HG02852 (cell line): Measurements from ENCODE around the gene SNCB.

Experiments
- ATAC-seq: cut with Tn5 transposase; IDR thresholded peaks from one replicate; pipeline ENCODE4 v1.9.1; 2021; ENCODE audit warnings: mild to moderate bottlenecking, moderate library complexity; ENCODE audit not compliant: unreplicated experiment

SNCB gene

DNA sequence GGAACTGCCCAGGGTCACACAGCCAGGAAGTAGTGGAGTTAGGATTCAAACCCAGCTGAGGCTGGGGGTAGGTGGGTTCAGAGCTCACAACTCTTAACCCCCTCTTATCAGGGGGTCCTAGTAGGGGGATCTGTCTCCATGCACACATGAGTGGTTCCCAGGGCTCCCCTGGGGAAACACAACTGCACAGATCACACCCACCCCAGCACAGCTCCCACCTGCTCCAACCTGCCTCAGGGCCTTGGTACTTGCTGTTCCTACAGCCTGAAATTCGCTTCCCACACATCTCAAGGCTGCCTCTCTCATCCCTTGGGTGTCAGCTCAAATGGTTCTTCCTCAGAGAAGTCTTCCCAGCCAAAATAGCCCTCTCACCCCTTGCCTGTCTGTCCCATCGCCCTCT, 4.8 kb downstream of the SNCB start:
- no peak for ATAC-seq

DNA sequence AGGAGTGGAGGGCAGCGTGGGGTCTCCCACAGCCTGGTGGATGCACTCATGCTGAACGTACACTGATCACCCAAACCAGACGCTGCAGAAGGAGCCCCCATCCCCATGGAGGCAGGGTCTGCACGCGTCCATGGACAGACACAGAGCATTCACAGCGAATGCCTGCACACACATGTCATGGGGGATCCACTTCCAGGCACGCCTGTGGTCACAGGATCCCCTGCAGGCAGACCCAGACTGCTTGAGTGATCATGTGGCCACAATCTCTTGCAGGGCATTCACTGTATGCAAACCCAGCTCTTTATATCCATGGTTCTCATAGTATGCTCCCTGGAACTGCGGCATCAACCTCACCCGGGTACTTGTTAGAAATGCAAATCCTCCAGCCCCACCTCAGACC, 5.4 kb downstream of the SNCB start:
- no peak for ATAC-seq

DNA sequence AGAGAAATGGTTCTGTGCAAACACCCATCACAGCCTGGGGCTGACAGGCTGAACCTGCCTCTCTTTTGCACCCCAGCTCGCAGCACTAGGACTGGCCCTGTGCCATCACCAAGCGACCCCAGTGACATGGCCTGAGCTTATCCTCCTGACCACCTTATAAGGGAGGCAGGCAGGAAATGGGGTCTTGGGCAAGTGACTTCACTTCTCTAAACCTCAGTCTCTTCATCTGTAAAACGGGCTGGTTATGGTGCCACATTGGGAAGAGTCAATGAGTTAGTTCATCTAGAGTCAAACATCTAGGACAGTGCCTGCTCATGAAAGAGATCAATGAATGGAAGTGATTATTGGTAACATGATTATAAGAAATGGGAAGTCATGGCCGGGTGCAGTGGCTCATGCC, 6.2 kb downstream of the SNCB start:
- no peak for ATAC-seq

DNA sequence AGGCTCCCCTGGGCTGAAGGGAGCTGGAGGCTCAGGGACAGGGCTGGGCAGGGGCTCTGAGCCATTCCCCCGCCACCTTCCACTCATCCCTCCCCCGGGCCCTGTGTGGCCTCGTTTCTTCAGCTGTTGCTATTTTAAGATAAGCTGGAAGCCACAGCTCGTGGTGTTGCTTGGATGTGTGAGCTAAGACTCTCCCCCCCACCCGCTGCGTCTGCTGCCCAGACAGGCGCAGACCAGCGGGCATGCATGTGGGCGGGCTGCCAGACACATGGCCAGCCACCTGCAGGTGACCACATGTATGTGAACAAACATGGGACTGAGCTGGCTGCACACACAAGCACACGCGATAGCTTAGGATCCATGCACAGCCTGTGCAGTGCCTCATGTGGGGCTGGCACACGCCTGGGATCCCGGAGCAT, 8.7 kb downstream of the SNCB start:
- no peak for ATAC-seq

DNA sequence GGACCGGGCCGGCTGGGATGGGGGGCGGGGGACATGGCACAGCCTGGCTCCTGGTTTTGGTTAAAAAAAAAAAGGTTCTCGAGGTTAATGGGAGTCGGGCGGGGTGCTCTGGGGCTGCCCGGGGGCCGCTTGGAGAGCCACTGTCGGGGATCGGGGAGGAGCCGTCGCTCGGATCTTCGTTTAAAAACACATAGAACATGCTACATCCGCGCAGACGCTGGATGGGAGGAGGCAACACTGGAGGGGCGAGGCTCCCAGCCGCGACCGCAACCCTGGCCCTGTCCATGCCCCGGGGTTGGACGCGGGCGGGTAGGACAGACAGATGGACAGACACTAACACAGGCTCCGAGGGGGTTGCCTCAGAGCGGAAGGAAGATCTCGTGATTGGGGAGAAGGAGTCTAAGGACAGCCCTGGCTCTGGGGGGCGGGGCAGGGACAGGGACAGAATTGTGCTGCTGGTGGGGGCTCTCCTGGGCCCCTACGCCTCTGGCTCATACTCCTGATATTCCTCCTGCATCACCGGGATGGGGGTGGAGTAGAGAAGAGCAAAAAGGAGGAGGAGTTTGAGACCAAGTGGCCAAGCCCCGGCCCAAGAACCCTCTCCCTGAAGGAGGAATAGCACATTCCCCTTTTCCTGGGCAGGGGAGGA, 9.9 kb downstream of the SNCB start:
- no peak for ATAC-seq

DNA sequence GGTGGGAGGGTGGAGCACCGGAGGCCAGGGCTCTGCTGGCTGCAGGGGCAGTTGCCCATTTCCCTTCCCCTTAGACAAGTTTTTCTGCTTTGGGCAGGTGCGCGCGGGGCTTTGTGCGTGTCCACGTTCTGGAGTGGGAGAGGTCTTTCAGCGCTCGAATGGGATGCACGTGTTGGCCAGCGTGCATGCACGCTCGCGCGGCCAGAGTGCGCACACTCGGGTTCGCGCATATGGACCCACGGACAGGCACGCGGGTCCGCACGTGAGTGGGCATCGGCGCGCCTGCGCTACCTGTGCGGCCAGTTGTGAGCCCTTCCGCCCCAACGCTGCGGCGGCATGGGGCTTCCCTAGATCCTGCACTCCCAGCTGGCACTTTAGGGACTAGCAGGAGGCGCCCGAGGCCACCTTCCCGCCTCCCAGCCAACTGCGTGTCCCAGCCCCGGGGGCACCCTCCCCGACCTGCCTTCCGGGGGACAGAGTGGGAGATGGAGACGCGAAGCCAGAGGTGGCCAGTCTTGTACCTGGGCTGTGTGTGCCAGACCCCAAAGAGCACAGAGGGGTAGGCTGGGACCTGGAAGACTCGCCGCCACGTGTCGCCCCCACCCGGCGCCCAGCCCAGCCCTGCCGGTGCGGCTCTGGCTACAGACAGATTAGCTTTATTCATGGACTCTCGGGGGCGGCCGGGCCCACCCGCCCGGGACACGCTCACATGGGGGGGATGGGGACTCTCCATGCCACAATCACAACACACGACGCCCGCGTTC, 10.6 kb downstream of the SNCB start:
- ATAC-seq: no peak

DNA sequence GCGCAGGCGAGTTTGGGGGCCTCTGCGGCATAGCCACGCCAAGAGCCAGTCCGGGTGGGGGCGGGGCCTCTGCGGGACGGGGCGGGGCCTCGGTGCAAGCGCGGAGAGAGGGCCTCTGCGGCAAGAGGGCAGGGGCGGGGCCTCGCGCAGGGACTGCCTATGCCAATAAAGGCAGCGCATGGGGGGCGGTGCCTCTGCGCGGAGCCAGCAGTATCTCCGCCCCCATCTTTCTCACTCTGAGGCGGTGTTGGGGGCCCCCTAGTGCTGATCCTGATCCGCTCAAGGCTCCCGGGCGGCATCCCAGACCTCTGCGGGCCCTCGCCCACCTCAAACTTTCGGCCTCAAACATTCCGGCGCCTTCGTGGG, 11.1 kb downstream of the SNCB start:
- peak; percentile 79 for ATAC-seq

DNA sequence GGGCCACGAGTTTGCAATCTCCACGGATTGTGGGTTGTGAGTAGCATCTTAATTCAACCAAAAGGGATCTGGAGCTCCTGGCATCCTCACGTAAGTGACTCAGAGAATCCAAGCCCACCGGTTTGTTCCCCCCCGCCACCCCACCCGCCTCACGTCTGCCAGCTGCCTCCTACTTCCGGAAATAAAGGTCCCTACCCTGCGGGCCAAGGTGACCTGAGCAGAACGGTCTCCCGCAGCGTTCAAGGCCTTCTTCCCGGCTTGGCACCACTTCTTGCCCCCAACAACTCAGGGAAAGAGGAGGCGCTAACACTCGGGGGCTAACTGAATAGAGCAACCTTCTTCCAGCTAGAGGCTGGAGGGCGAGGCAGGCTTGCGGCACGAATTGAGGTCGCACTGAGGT, 11.6 kb downstream of the SNCB start:
- ATAC-seq: no peak

GRCh38 chr5:176616511-176616910, 13.8 kb downstream of the SNCB start:
- no peak for ATAC-seq

DNA sequence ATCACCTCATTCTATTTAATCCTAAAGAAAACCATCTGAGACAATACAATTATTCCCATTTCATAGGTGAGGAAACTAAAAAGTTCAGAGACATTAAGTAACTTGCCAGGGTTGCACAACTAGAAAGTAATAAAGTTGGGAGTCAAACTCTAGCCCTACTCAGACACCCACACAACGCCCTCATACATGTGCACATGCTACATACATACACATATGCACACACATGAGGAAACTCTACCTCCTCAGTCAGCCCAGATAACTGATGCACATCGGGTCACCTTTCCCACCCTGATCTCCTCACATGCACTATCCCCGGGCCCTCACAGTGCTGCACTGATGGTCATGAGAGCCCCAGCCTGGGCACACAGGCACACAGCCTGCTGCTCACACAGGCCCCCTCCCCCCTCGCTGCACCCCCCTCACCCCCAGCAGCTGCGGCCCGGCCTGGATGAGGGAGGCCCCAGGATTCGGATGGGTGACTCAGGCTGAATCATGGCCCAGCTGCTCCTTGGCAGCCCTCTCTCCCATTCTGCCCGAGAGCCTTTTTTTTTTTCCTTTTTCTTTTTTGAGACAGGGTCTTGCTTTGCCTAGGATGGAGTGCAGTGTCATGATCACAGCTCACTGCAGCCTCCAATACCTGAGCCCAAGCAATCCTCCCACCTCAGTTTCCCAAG, 15.4 kb downstream of the SNCB start:
- ATAC-seq: no peak

DNA sequence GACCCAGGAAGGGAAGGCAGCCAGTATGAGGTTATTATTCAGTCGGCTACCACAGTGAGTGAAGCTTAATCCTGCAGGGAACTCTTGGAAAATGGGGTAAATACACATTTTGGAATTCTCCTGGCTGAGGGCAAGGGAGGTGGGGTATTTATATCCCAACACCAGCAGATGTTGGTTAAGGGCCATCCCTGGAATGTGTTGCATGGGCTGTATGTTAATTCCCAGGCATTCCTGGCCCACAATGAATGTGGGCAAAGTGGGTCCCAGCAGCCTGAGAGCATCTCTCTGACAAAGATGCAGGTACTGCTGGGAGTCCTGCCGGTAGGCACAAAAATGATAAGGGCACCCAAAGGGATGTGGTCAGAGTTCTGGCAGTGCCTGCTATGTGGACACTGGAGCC, 17.5 kb downstream of the SNCB start:
- no peak for ATAC-seq

DNA sequence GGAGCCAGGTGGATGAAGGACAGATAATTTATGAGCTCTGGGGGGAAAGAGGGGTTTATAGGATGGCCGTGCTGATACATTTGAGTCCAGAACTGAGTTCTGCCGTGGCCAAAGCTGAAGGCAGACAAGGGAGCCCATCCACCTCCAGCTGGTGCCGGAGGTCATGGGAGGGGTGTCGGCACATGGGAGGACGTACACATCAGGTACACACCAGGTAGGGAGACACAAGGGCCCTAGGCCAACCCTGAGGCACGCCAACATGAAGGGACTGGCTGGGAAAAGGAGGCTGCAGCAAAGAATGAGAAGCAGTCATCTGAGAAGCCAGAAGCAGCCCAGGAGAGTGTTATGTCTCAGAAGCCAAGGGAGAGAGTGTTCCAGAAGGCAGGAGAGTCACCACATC, 18.3 kb downstream of the SNCB start:
- ATAC-seq: no peak

- no peak for ATAC-seq
These were observed 18.9 kb downstream of the SNCB start for GRCh38 chr5:176611435-176611834.

DNA sequence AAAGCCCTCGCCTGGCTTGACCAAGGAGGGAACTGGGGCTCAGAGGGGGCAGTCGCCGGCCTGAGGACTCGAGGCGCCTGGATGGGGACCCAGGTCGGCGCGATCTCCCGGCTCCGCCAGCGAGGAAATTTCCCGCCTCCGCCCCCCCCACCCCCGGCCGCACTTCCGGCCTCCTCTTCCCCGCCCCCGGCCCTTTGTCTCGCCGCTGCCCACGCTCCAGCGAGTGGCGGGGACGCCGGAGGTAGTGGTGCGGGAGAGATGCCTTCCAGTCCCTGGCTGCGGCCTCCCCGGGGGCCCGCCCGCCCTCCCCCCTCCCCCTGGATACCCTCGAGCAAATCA, 19.9 kb downstream of the SNCB start:
- peak; percentile 15 for ATAC-seq

DNA sequence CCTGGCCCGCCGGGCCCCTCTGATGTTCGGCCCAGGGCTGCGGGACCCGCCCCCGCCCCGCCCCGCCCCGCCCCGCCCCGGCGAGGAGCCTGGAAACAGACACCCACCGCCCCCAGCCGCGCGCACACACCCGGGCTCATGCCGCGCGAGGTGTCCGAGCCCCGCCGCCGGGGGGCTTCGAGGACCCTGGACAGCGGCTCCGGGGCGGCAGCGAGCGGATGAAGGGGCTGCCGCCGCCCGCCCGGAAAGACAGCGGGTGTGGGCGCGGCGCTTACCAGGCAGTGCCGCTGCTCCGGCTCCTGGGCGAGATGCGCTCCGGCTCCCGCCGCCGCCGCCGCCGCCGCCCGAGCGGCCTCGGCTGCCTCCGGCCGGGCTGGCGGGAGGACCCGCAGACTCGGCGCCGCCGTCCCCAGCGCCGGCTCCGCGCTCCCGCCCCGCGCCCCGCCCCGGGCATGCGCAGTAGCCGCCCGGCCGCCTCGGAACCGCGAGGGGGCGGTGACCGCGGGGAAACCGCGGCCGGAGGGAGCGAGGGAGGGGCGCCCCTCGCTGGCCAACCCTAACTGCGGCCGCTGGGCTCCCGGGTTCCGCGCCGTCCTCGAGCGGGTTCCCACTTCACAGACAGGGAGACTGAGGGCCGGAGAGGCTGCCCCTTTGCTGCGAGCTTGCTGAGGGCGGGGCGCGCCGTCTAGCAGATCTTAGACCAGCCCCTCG, 20.5 kb downstream of the SNCB start, which contains the start of gene GPRIN1:
Gene GPRIN1, minus strand, starts transcription at position 433 of the 711 bp plus-strand sequence. CDS start 10,322 bp downstream, outside the sequence.
- ATAC-seq: peak; percentile 70

DNA sequence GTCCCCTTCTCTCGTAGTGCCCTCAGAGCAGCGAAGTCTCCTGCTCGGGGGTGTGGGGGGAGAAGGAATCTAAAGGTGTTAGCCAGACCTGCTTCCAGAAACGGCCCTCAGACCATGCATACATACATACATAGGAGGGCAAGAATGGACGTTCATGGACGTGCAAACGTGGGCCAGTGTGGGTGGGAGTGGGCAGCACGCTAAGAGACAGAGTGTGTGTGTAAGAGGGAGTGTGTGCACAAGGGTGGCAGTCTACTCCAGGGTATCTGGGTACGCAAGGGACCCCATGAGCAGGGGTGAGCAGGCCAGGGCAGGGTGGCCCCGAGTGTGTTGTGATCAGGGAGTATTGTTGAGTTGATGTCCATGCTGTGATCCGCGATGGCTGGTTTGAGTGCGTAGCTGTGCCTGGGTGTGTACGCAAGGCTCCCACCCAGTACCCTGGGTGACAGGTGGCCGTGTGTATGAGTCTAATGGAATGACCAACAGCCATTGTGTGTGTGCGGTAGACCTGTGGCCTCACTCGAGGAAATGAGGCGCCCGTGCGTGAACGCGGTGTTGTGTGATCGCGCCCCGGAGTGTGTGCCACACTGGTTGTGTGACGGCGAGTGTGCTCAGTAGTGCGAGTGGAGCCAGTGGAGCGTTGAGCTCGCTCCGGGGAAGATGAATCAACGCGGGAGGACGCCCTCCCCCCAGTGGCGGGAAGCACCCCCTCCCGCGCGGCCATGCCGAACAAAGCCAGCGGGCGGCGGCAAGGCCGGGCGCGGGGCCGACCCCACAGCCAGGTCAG, 21.2 kb downstream of the SNCB start:
- ATAC-seq: no peak

DNA sequence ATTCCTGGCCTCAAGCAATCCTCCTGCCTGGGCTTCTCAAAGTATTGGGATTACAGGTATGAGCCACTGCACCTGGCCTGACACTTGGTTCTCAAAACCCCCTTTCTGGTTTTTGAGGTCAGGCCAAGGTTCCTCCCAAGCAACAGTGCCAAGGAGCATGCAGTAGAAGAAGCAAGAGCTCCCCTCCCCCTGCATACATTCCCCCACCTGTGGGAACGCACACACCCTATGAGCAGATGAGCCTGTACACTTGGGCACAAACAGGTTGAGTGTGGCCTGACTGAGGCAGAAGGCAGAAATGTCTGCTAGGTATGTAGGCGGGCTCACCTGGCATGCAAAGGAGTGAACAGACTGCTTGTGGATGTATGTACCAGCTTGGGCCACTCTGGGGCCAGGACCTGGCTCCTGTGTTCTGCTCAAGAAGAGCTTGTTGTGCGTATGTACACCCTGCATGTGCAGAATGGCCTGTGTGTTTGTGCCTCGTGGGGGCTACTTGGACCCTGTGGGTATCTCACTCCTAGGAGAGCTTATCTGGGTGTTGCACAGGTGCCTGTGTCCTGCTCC, 22.1 kb downstream of the SNCB start:
- no peak for ATAC-seq

DNA sequence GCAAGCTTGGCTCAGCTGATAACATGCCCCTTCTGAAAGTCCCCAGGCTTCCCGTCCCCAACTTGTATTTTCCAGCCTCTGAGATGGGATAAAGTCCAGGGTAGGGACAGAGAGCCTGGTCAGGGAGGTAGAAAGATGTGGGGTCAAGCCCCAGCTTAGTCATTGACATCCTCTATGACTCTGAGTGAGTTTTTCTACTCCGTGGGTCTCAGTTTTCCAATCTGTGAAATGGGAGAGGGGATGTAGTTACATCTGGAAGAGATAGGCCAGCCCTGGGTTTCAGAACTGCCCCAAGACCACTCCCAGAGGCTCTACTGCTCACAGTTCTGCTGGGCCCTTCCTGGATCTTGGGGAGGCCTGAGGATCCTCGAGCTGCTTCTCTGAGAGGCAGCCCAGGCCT, 23.5 kb downstream of the SNCB start:
- no peak for ATAC-seq

GRCh38 chr5:176606032-176606431, 24.3 kb downstream of the SNCB start:
- ATAC-seq: no peak

DNA sequence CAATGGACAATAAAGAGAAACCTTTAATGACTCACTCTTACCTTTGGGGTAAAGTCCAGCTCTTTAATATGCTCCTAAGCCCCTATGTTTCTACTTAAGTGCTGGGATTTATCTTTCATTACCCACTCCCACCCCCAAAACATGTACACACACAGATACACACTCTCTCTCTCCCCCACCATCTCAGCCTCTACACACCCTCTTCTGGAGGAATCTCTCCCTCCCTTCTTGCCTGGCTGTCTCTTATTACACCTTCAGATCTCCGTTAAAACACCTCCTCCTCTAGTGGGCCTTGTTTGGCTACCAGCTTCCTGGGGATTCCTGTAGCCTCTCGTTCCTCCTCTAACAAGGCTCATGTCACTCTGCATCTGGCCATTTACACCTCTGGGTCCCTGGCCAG, 27.2 kb downstream of the SNCB start:
- ATAC-seq: no peak
